Testis (tissue), 5 donors: Measurements from ENCODE around the gene RTN4RL1. TPM values are rescaled to one million over a fixed set of nuclear protein-coding genes. Genes with fewer than 3 reads are reported as not detected.

Source experiments
- DNase-seq: peaks from one replicate; pipeline ENCODE4 v3.0.0-alpha.2; 2019
- H3K27ac ChIP-seq, 2 donors: fragments of 200-600 bp; sonication (generic); one replicate each; pipeline ENCODE4 v1.5.1; 2019
- H3K27me3 ChIP-seq: fragments of 200-600 bp; sonication (generic); one replicate; pipeline ENCODE4 v1.5.1; 2019
- H3K36me3 ChIP-seq: fragments of 200-600 bp; sonication (generic); one replicate; pipeline ENCODE4 v1.5.1; 2017; ENCODE audit warnings: low read depth; ENCODE audit errors: missing control alignments
- H3K4me1 ChIP-seq: fragments of 200-600 bp; sonication (generic); one replicate; pipeline ENCODE4 v1.5.1; 2019
- H3K4me3 ChIP-seq, 2 donors: fragments of 200-600 bp; sonication (generic); one replicate each; pipeline ENCODE4 v1.5.1; 2017 to 2019
- H3K9me3 ChIP-seq: fragments of 200-600 bp; sonication (generic); one replicate; pipeline ENCODE4 v1.5.1; 2017
- CTCF ChIP-seq, 3 experiments: fragments of 450-650 bp in 2 of 3; fragments of 200-600 bp in 1 of 3; sonication (generic) in 1 of 3; IDR thresholded peaks; one replicate each; pipeline ENCODE4 v1.5.1; 2016 to 2019; ENCODE audit warnings: antibody characterized with exemption in 3 of 3, mild to moderate bottlenecking in 2 of 3, moderate library complexity in 1 of 3
- POLR2A ChIP-seq: fragments of 450-650 bp; IDR thresholded peaks from one replicate; pipeline ENCODE4 v1.6.1; 2017; ENCODE audit warnings: antibody characterized with exemption, mild to moderate bottlenecking, moderate library complexity
- WGBS, 2 donors: methylation state at CpG; one replicate each; pipeline ENCODE4 v1.1.5; 2018; 5-methylcytosine and 5-hydroxymethylcytosine counted together
- intact Hi-C: fragments of 100-400 bp; cut with DNase I; formaldehyde crosslinking; loops from one replicate; pipeline ENCODE4 v1.15.1; 2023; ENCODE audit warnings: low total_unique reads
- long read RNA-seq, 2 donors: transcript quantifications; one replicate each; lab custom pipeline, GENCODE V29; 2026
- polyA plus RNA-seq: library from polyadenylated mRNA; stranded (reverse); fragments of 350-450 nt; fragmentation: Illumina TruSeq; extraction: RNeasy Lipid Tissue Mini Kit (QIAGEN cat#74804); gene quantifications from one replicate; pipeline ENCODE4 v1.2.3, GENCODE V29; 2014; ENCODE audit warnings: low read depth, low replicate concordance; ENCODE audit not compliant: insufficient read depth
- total RNA-seq, 2 donors: library from RNA; depleted of rRNA; stranded (reverse); fragments of >200 nt; gene quantifications; one replicate each; pipeline ENCODE4 v1.2.3, GENCODE V29; 2016

RTN4RL1 gene
- total RNA-seq (1 to 10 TPM; 1.7 to 1.8 TPM), polyA plus RNA-seq (1.8 TPM)
- long read RNA-seq, donor 1: 0 reads
- long read RNA-seq, donor 2, partial matches to known transcripts: 0 of 3 reads
- long read RNA-seq, donor 2, other reads (novel, unspliced or antisense): 0 of 3 reads

DNA sequence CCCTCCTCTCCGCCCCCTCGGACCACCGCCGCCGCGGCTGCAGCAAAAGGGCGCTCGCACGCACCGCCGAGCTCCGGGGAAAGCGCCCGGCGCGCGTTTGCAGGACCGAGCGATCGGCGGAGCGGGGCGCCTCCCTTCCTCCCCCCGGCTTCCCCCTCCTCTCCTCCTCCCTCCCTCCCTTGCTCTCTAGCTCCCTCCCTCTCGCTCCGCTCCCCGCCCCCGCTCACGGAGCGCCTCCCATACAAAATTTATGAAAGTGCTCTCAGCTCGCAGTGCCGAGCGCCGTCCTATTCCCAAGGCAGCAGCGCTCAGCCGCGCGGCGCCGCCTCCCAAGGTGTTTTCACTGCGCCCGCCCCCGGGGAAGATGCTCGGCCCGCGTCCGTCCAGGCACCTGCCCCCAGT lies at the start of gene RTN4RL1:
TSS of gene RTN4RL1 (minus strand) at position 115 of the 402 bp plus-strand sequence. CDS start 469 bp downstream, outside the sequence.
- WGBS, 2 donors: 1% methylated on average over 45 of the region's 47 CpGs; no CpG with 5 or more reads in 1 of the 2 donors
- Histone ChIP-seq H3K4me1 (peaks cover 18% of the 10 kb centered on the region), H3K36me3 (no peaks in the 10 kb centered on the region), H3K9me3 (no peaks in the 10 kb centered on the region), H3K4me3 (peak within 1 kb of the TSS; percentile 52 to 69), H3K27ac (no peak within 1 kb of the TSS), H3K27me3 (no peaks in the 10 kb centered on the region)
- DNase-seq: peak; percentile 69
- no peak for TF ChIP-seq CTCF (IDR thresholded peaks at IDR 0.05)
- TF ChIP-seq POLR2A: no peak
- intact Hi-C loops: loop anchor here (5.0 kb wide), 1 partner anchor 118 kb away; no protein-coding TSS in a partner anchor

- TF ChIP-seq POLR2A: no peak
- no peak for TF ChIP-seq CTCF (IDR thresholded peaks at IDR 0.05)
- DNase-seq: no peak
- Histone ChIP-seq H3K27me3 (no peaks in the 10 kb centered on the region), H3K27ac (peak overlapping the region; percentile 42 to 78), H3K36me3 (no peaks in the 10 kb centered on the region), H3K4me1 (peaks cover 42% of the 10 kb centered on the region), H3K4me3 (no peak overlapping the region), H3K9me3 (no peaks in the 10 kb centered on the region)
- 80 to 88% methylated on average over 2 to 10 of the region's 10 CpGs for WGBS, 2 donors
- intact Hi-C loops: no loop called here
Measured at GRCh38 chr17:2074919-2075318, 49.8 kb upstream of the RTN4RL1 start.

DNA sequence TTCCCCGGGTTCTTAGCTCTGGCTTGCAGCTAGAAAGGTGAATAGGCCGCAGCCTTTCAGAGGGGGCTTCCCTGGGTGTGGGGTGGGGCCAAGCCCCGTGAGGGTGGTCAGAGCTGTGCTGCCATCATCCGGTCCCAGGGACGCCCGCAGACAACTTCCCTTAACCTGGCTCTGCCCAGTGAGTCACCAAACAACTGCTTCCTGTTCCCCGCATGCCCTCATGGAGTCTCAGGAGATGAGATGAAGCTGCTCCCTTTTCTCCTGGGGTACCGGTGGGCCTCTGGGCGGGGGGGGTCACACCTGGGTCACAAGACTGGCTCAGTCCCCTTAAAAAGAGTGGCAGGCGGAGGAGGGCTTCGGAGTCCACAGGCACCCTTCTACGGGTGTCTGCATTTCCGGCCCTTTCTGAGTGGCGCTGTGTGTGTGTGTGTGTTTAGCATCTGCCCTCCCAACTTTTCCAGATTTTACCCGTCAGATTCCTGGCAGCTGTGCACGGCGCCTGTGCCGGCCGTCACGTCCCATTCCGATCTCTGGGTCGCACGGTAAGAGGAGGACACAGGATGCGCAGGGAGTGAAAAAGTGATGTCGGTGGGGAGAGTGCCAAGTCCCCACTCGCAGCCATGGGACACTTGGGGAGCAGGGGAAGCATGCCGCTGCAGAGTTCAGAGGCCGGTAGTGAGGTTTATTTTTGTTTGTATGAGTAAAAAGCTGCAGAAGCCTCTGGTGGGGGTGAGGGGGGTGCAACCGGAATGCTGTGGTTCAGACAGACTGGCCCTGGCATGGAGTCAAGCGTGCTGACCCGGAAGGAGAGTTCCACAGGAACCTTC lies 46.5 kb upstream of the RTN4RL1 start:
- intact Hi-C loops: no loop called here
- TF ChIP-seq POLR2A (no peak), CTCF (IDR thresholded peaks at IDR 0.05) (no peak)
- Histone ChIP-seq H3K9me3 (no peaks in the 10 kb centered on the region), H3K27me3 (no peaks in the 10 kb centered on the region), H3K27ac (peak overlapping the region; percentile 80 to 85), H3K4me1 (peaks cover 56% of the 10 kb centered on the region), H3K36me3 (no peaks in the 10 kb centered on the region), H3K4me3 (no peak overlapping the region)
- no peak for DNase-seq
- WGBS, 2 donors: 58 to 63% methylated on average over 26 to 27 of the region's 31 CpGs

GRCh38 chr17:2071024-2071385 lies 45.9 kb upstream of the RTN4RL1 start:
- Histone ChIP-seq H3K4me1 (peaks cover 55% of the 10 kb centered on the region), H3K27me3 (no peaks in the 10 kb centered on the region), H3K36me3 (no peaks in the 10 kb centered on the region), H3K4me3 (no peak overlapping the region), H3K27ac (peak overlapping the region; percentile 80 to 85), H3K9me3 (no peaks in the 10 kb centered on the region)
- intact Hi-C loops: no loop called here
- TF ChIP-seq CTCF (IDR thresholded peaks at IDR 0.05) (no peak), POLR2A (no peak)
- DNase-seq: no peak
- 94 to 98% methylated on average over 5 to 6 of the region's 6 CpGs for WGBS, 2 donors
